Activated B cell treated with CpG ODN at 0.5 μM for 24 hours (primary cell): Measurements from ENCODE around the gene ANGPTL8. TPM values are rescaled to one million over a fixed set of nuclear protein-coding genes. Genes with fewer than 3 reads are reported as not detected.
A peak's percentile ranks its signal among the peaks of the same experiment; 100 is the strongest.

ENCODE experiments used
- ATAC-seq: fragments of 200-7000 bp; cut with Tn5 transposase; one replicate; pipeline ENCODE4 v1.10.0; 2021; ENCODE audit warnings: low read depth, mild to moderate bottlenecking, moderate library complexity
- CTCF ChIA-PET: fragments of 350-600 bp; sonication (Branson Sonifier 250); formaldehyde crosslinking; loops from one replicate; lab custom pipeline; 2021; ENCODE audit warnings: antibody characterized with exemption; lab: Charles Lee
- POLR2A ChIA-PET: fragments of 350-600 bp; sonication (Branson Sonifier 250); formaldehyde crosslinking; loops from one replicate; lab custom pipeline; 2021; ENCODE audit warnings: antibody characterized with exemption; lab: Charles Lee
- DNase-seq: peaks from one replicate; pipeline ENCODE4 v3.0.0; 2022
- H3K27ac Mint-ChIP-seq: one replicate; pipeline ENCODE4 v1.8.0; 2020; ENCODE audit warnings: mixed read lengths
- H3K27me3 Mint-ChIP-seq: one replicate; pipeline ENCODE4 v1.8.0; 2021; ENCODE audit warnings: mixed read lengths
- H3K36me3 Mint-ChIP-seq: one replicate; pipeline ENCODE4 v1.8.0; 2021; ENCODE audit warnings: low read depth, mixed read lengths
- H3K4me1 Mint-ChIP-seq: one replicate; pipeline ENCODE4 v1.8.0; 2021; ENCODE audit warnings: mixed read lengths
- H3K4me3 Mint-ChIP-seq: one replicate; pipeline ENCODE4 v1.8.0; 2020; ENCODE audit warnings: mild to moderate bottlenecking, mixed read lengths
- H3K9me3 Mint-ChIP-seq: one replicate; pipeline ENCODE4 v1.8.0; 2020; ENCODE audit warnings: mixed read lengths
- CTCF ChIP-seq: fragments of 200-600 bp; IDR thresholded peaks from one replicate; pipeline ENCODE4 v1.8.0; 2022; ENCODE audit warnings: antibody characterized with exemption, mild to moderate bottlenecking
- intact Hi-C: fragments of 100-400 bp; cut with micrococcal nuclease; formaldehyde crosslinking; loops from one replicate; pipeline ENCODE4 v1.15.1; 2024
- total RNA-seq: library from RNA; stranded (reverse); gene quantifications from 2 replicates; pipeline ENCODE4 v1.2.3, GENCODE V29; 2022

Gene ANGPTL8
- total RNA-seq, 1 donor from 2014 or later = not detected

- CTCF ChIA-PET = no interaction called here
- H3K36me3 Mint-ChIP-seq = peaks cover 2% of the 10 kb centered on the region
- no peaks in the 10 kb centered on the region for H3K27me3 Mint-ChIP-seq
- POLR2A ChIA-PET = no interaction called here
- H3K4me1 Mint-ChIP-seq = no peaks in the 10 kb centered on the region
- H3K9me3 Mint-ChIP-seq = no peaks in the 10 kb centered on the region
- peak; percentile 37 for ATAC-seq
- DNase-seq = no peak
- intact Hi-C loops = no loop called here
- TF ChIP-seq CTCF = no peak
- no peak overlapping the region for H3K27ac Mint-ChIP-seq
- H3K4me3 Mint-ChIP-seq = no peak overlapping the region
These were observed 12.1 kb upstream of the ANGPTL8 start for GRCh38 chr19:11227195-11227886.

- no peaks in the 10 kb centered on the region for H3K27me3 Mint-ChIP-seq
- no peaks in the 10 kb centered on the region for H3K36me3 Mint-ChIP-seq
- H3K27ac Mint-ChIP-seq = no peak overlapping the region
- H3K4me1 Mint-ChIP-seq = no peaks in the 10 kb centered on the region
- no peak for DNase-seq
- no peaks in the 10 kb centered on the region for H3K9me3 Mint-ChIP-seq
- ChIA-PET POLR2A (no interaction called here), CTCF (no interaction called here)
- H3K4me3 Mint-ChIP-seq = no peak overlapping the region
- intact Hi-C loops = no loop called here
- no peak for ATAC-seq
- TF ChIP-seq CTCF = no peak
These were observed 8.6 kb upstream of the ANGPTL8 start for GRCh38 chr19:11230621-11231386.

GRCh38 chr19:11232555-11232954 is 6.9 kb upstream of the ANGPTL8 start:
- no peak overlapping the region for H3K27ac Mint-ChIP-seq
- CTCF ChIA-PET = no interaction called here
- H3K27me3 Mint-ChIP-seq = no peaks in the 10 kb centered on the region
- ATAC-seq (no peak), DNase-seq (no peak)
- no peak for TF ChIP-seq CTCF
- no peaks in the 10 kb centered on the region for H3K36me3 Mint-ChIP-seq
- intact Hi-C loops = no loop called here
- no peaks in the 10 kb centered on the region for H3K9me3 Mint-ChIP-seq
- POLR2A ChIA-PET = no interaction called here
- no peaks in the 10 kb centered on the region for H3K4me1 Mint-ChIP-seq
- no peak overlapping the region for H3K4me3 Mint-ChIP-seq

GRCh38 chr19:11233073-11233472 is 6.3 kb upstream of the ANGPTL8 start:
- no peaks in the 10 kb centered on the region for H3K4me1 Mint-ChIP-seq
- no peaks in the 10 kb centered on the region for H3K27me3 Mint-ChIP-seq
- POLR2A ChIA-PET = no interaction called here
- no peak for ATAC-seq
- no peak overlapping the region for H3K4me3 Mint-ChIP-seq
- H3K36me3 Mint-ChIP-seq = no peaks in the 10 kb centered on the region
- DNase-seq = no peak
- TF ChIP-seq CTCF = no peak
- intact Hi-C loops = no loop called here
- peaks cover 1% of the 10 kb centered on the region for H3K9me3 Mint-ChIP-seq
- H3K27ac Mint-ChIP-seq = no peak overlapping the region
- CTCF ChIA-PET = no interaction called here

GRCh38 chr19:11234486-11235075 is 4.8 kb upstream of the ANGPTL8 start:
- DNase-seq = no peak
- H3K27me3 Mint-ChIP-seq = no peaks in the 10 kb centered on the region
- H3K36me3 Mint-ChIP-seq = no peaks in the 10 kb centered on the region
- no peak overlapping the region for H3K27ac Mint-ChIP-seq
- H3K4me3 Mint-ChIP-seq = no peak overlapping the region
- POLR2A ChIA-PET = no interaction called here
- H3K4me1 Mint-ChIP-seq = no peaks in the 10 kb centered on the region
- peaks cover 9% of the 10 kb centered on the region for H3K9me3 Mint-ChIP-seq
- no peak for ATAC-seq
- intact Hi-C loops = no loop called here
- TF ChIP-seq CTCF = no peak
- CTCF ChIA-PET = interaction anchor here (0.7 kb wide), 1 partner anchor 10 kb away, joined by 3 read pairs; no protein-coding TSS in a partner anchor
